Activated CD8-positive, alpha-beta memory T cell treated with anti-CD3 and anti-CD28 coated beads for 36 hours (primary cell): Measurements from ENCODE around the gene ADAR. TPM values are rescaled to one million over a fixed set of nuclear protein-coding genes. Genes with fewer than 3 reads are reported as not detected.

Source experiments
- CTCF ChIA-PET: fragments of 350-600 bp; sonication (Branson Sonifier 250); formaldehyde crosslinking; loops from one replicate; lab custom pipeline; 2021; ENCODE audit warnings: antibody characterized with exemption; lab: Charles Lee
- POLR2A ChIA-PET: fragments of 350-600 bp; sonication (Branson Sonifier 250); formaldehyde crosslinking; loops from one replicate; lab custom pipeline; 2021; ENCODE audit warnings: antibody characterized with exemption; lab: Charles Lee
- total RNA-seq, 2 experiments: library from RNA; stranded (reverse); gene quantifications; one replicate each; pipeline ENCODE4 v1.2.3, GENCODE V29; 2021

ADAR gene
- total RNA-seq, 2 experiments from 2014 or later: 197 to 202 TPM

GRCh38 chr1:154548028-154548427 is 60.0 kb downstream of the ADAR start:
- ChIA-PET POLR2A (no interaction called here), CTCF (interaction anchor here (1.9 to 5.1 kb wide), 2 partner anchors 19 to 67 kb away, joined by 4 to 64 read pairs; no protein-coding TSS in a partner anchor)

GRCh38 chr1:154547105-154547732 is 60.8 kb downstream of the ADAR start:
- CTCF ChIA-PET: interaction anchor here (0.6 to 5.1 kb wide), 17 partner anchors 8 to 559 kb away, joined by 3 to 64 read pairs (median 3); no protein-coding TSS in a partner anchor
- POLR2A ChIA-PET: interaction anchor here (0.7 kb wide), 1 partner anchor 67 kb away, joined by 3 read pairs; no protein-coding TSS in a partner anchor

- ChIA-PET CTCF (interaction anchor here (0.6 to 5.1 kb wide), 17 partner anchors 9 to 558 kb away, joined by 3 to 64 read pairs (median 3); no protein-coding TSS in a partner anchor), POLR2A (interaction anchor here (0.5 to 0.7 kb wide), 2 partner anchors 67 to 369 kb away, joined by 3 to 4 read pairs; no protein-coding TSS in a partner anchor)
Measured at GRCh38 chr1:154546264-154547063, 61.5 kb downstream of the ADAR start.

- CTCF ChIA-PET: no interaction called here
- POLR2A ChIA-PET: no interaction called here
Measured at GRCh38 chr1:154541231-154541630, 66.8 kb downstream of the ADAR start.

- CTCF ChIA-PET: interaction anchor here (1.0 to 1.4 kb wide), 2 partner anchors 16 to 60 kb away, joined by 4 to 5 read pairs; no protein-coding TSS in a partner anchor
- POLR2A ChIA-PET: no interaction called here
Measured at GRCh38 chr1:154539486-154540483, 68.2 kb downstream of the ADAR start.

- ChIA-PET CTCF (interaction anchor here (0.6 kb wide), 1 partner anchor 380 kb away, joined by 4 read pairs; no protein-coding TSS in a partner anchor), POLR2A (interaction anchor here (0.5 kb wide), 1 partner anchor 1143 kb away, joined by 3 read pairs; no protein-coding TSS in a partner anchor)
Measured at GRCh38 chr1:154536570-154536969, 71.4 kb downstream of the ADAR start.

- CTCF ChIA-PET: no interaction called here
- POLR2A ChIA-PET: no interaction called here
Measured at GRCh38 chr1:154533952-154534844, 73.8 kb downstream of the ADAR start.

Other genes starting within 250 kb of the ADAR start
- gene IL6R, start 202.8 kb downstream of the ADAR start, total RNA-seq: 1 to 10 TPM; 1.0 to 1.5 TPM
- gene TDRD10, start 106.0 kb downstream of the ADAR start, total RNA-seq: not detected
- gene SHE, start 105.8 kb downstream of the ADAR start, total RNA-seq: not detected
- 10 to 100 TPM; 84.7 to 89.7 TPM for gene UBE2Q1, start 49.5 kb downstream of the ADAR start, total RNA-seq
- gene CHRNB2, start 40.4 kb downstream of the ADAR start, total RNA-seq: under 1 TPM; 0.06 to 0.10 TPM